GM19351 (cell line): ENCODE results near the gene TWNK.
A peak's percentile ranks its signal among the peaks of the same experiment; 100 is the strongest.

ENCODE experiments used
- ATAC-seq: cut with Tn5 transposase; IDR thresholded peaks from one replicate; pipeline ENCODE4 v1.9.1; 2021; ENCODE audit warnings: mild to moderate bottlenecking, moderate library complexity; ENCODE audit not compliant: unreplicated experiment

TWNK gene

GRCh38 chr10:101010329-101010728 is 23.0 kb downstream of the TWNK start:
- no peak for ATAC-seq

GRCh38 chr10:101011517-101012423 is 24.4 kb downstream of the TWNK start:
- no peak for ATAC-seq

- peak; percentile 78 for ATAC-seq
These were observed 25.4 kb downstream of the TWNK start for GRCh38 chr10:101012525-101013364.

GRCh38 chr10:101013365-101013825 is 26.1 kb downstream of the TWNK start:
- no peak for ATAC-seq

DNA sequence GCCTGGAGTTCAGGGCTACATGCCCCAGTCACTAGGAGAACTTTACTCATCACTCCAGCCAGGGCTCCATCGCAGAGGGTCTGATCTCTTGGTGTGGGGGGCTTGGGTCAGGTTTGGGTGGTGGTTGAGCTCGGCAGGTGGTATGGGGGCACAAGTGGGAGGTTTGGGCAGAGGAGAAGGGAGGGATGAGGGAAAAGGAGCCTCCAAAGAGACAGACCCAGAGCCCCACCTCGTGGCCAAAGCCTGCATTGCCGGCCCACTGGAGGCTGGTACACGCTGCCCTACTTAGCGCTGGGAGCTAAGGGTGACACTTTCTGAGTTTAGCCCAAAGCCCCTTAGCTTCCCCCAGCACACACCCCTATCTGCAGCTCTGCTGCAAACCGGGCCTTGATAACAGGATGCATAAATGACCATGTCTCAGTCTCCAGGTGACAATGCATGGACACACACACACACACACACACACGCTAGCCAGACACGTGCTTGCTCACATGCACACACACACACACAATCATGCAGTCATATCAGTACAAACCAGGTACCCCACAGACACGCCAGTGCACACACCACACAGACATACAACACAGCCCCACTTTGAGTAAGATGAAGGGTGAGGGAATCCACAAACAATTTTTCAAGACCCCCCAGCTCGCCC is 27.0 kb downstream of the TWNK start:
- ATAC-seq = no peak

- no peak for ATAC-seq
These were observed 27.7 kb downstream of the TWNK start for GRCh38 chr10:101014966-101015581.

DNA sequence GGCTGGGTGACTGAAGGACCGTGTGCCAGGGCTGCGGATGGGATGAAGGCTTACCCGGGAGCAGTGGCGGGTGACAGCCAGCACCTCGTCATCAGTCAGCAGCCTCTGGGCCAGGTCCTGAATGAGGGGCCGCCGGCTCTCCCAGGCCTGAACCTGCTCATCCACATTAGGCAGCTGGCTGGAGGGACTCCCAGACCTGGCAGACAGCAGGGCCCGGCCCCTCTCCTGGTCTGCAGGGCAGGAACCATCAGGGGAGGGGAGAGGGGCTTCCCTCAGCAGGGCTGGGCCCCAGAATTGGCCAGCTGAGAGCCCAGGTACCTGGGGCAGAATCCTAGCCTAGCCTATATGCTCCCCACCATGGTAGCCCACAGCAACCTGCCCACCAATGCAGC is 28.2 kb downstream of the TWNK start:
- ATAC-seq = no peak

DNA sequence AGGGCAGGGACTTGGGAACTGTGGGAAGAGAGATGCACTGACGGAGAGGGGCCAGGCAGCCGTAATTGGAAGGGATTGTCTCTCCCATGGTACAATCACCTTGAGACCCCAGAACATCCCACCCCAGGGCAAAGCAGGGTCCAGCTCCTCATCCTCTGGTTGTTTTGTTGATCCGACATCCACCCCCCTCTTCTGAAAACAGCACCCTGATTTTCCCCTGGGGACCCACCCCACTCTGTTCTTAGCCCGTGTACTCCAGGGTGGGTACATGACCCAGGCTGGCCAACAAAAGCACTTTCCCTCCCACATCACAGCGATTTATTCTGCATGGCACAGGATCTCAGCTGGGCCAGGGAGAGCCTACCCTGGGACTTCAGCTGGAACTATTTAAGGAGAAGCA is 29.5 kb downstream of the TWNK start:
- ATAC-seq = no peak

DNA sequence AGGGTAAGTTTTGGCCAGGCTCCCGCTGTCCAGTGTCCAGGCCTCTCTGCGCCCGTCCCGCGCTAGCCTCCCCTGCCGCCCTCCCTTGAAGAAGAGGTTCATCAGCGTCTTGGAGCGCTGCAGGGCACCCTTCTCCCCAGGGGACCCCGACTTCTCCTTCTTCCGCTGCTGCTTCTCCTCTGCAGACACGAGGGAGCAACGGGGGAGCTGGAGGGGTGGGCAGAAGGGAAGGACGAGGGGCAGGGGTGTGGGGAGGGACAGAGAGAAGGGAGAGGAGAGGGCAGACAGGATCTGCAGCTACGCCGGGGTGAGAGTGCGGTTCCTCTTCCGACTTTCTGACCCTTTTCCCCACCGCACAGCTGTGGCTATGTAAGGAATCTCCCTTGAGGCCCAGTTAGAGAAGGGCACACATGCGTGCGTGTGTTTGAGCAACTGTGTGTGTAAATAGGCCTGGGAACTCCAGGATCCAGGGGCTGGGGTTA is 30.8 kb downstream of the TWNK start:
- ATAC-seq = no peak

DNA sequence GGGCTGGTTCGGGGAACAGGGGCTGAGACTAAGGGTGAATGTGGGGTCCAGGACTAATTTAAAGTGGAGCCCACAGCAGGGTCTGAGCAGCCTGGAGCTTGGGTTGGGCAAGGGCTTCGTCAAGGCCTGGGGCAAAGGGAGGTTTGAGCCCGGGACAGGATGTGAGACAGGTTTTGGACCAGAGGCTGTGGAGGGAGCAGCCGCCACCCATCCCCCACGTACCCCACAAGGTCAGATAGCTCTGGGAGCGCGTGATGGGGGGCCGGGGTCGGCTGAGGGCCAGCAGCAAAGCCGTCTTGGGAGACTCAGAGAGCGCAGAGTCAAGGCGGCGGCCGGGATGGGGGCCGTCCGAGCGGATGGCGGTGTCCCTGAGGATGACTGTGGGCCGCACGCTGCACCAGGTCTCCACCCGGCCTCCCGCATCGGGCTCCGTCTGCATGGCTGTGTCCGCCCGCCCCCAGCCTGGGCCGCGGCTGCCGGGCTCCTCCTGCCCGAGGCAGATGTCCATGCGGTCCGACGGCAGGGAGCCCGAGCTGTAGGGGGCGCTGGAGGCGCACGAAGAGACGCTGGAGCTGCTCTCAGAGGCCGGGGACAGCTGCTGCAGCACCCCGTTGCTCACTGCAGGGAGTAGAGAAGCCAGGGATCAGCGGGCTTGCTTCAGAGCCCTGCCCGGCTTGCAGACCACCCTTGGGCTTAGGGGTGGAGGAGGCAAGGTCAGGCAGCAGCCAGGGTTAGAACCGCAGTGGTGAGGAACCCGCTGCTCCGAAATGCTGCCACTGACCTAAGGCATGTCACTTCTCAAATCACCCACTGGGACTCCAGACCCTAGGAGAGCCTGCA is 31.5 kb downstream of the TWNK start:
- peak; percentile 48 for ATAC-seq

GRCh38 chr10:101019440-101019703 is 32.0 kb downstream of the TWNK start:
- no peak for ATAC-seq

DNA sequence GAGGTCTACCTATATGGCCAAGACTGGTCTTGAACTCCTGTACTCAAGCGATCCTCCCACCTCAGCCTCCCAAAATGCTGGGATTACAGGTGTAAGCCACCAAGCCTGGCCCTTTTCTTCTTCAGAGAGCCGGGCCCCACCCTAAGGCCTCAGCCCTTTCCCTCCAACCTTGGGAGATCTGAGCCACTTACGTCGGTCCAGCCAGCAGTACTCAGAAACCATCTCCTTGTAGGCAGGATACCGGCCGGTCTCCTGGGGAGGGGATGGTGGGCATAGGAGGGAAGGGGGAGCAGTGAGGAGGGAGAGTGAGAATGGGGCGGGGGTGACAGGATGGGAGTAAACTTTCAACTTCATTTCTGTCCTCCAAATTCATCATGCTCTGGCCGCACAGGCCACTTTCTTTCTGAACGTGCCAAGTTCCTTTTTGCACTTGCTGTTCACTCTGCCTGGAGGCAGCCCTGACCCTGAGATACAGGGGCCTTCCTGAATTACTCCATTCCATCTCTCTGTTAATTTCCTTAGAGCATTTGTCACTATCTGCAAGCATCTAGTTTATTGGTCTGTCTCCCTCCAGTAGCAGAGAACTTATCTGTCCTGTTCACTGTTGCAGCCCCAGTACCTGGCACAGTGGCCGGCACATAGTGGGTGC is 33.2 kb downstream of the TWNK start:
- no peak for ATAC-seq

- ATAC-seq = no peak
These were observed 33.9 kb downstream of the TWNK start for GRCh38 chr10:101021239-101021638.

DNA sequence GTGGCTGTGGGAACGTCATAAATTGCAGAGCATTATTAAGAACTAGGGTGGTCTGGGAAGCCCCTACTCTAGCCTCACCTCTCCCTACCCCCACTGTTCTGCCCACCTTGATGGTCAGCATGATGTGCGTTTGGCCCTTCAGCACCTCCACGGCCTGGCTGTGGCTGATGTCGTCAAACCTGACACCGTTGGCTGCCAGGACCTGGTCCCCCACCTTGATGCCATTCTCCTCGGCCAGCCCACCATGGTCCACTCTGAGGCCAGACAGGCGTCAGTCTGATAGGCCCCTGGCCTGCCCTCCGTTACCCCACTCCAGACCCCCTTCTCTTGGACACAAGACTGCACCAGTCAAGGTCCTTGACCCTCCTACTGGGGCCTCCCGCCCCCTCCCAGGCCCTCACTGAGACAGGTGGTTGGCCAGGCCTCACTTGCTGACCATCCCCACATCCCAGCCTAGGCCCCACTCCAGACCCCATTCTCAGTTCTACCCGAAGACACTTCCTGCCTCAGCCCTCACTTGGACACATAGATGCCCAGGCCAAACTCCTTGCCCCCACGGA is 34.4 kb downstream of the TWNK start:
- ATAC-seq = no peak

DNA sequence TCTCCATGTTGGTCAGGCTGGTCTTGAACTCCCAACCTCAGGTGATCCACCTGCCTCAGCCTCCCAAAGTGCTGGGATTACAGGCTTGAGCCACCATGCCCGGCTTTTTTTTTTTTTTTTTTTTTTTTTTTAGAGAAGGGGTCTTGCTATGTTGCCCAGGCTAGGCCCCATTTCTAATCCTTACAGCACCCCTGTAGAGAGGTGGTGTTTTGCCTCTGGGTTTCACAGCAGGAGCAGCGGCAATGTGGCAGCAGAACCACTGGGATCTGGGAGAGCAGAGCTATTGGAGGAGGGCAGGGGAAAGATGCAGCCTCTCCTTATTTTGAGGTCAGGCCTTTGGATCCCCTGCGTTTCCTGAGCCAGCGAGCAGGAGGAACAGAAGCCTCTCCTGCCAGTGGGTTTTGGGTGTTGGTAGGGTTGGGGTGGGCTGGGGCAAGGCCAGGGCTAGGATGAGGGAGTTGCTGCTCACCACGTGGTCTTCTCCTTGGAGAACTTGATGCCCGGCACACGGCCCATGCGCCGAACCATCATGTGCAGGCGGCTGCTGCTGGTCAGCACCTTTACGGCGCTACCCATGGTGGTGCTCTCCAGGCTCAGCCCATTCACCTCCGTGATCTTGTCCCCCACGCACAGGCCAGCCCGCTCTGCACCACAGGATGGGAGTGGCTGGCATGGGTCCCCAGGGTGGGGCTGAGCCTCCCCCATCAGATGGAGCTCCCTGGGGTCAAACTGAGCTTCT is 35.8 kb downstream of the TWNK start:
- no peak for ATAC-seq

DNA sequence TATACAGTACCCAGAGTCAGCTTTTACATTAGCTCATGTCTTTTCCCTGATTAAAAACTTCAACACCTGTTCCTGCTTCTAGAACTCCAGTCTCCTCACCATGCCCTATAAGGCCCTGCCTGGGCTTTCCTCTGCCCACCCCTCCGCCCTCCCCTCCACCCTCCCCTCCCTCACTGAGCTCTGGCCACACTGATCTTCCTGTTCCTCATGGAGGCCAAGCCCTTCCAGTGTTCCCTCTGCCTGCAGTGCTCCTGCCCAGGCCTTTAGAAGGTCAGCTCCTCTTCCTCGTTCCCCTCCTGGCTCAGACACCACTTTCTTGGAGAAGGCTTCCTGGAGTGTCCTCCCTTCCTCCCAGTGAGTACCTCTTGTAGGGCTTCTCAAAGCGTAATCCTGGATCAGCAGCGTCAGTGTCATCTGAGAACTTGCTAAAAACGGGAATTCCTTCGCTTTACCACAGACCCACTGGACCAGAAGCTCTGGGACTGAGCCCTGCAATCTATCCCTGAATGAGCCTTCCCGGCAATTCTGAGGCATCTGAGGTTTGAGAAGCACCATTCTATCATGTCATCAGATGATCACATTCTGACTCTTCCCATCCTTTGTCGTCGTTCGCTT is 39.9 kb downstream of the TWNK start:
- ATAC-seq = no peak

- ATAC-seq = no peak
These were observed 41.3 kb downstream of the TWNK start for GRCh38 chr10:101028446-101029337.
